ENCODE results near the gene NID1. TPM values are rescaled to one million over a fixed set of nuclear protein-coding genes. Genes with fewer than 3 reads are reported as not detected.
"Not testable (repeated sequence)": the region's sequence is repeated elsewhere in the genome, so short reads cannot be mapped to it uniquely, and the experiment has no call there.

NID1 gene
- total and polyA plus RNA-seq, 2 donors (not counting 3 experiments of a cell fraction or from before 2014, with no cell fraction given): 87.0 to 109 TPM

DNA sequence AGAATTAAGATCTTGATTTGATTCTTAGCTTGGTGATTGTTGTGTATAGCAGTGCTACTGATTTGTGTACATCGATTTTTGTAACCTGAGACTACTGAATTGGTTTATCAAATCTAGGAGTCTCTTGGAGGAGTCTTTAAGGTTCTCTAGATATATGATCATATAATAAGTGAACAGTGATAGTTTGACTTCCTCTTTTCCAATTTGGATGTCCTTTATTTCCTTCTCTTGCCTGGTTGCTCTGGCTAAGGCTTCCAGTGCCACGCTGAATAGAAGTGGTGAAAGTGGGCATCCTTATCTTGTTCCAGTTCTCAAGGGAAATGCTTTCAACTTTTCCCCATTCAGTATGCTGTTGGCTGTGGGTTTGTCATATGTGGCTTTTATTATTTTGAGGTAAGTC, 136.7 kb downstream of the NID1 start:
- ChIA-PET POLR2A (no interaction called here), CTCF (no interaction called here)
- BruUV-seq (replicated peaks): no TSS peak
- Histone ChIP-seq H3K27me3 (ENCODE audit: control insufficient read depth in 2 of 2, insufficient read depth in 2 of 2, low read length in 2 of 2) (no peaks in the 10 kb centered on the region), H3K4me3 (replicated peaks in 1 of 3; ENCODE audit: insufficient read depth in 1 of 3, low read depth in 1 of 3, low read length in 3 of 3) (no peak overlapping the region), H3K9me1 (replicated peaks; ENCODE audit: control insufficient read depth, extremely low read depth, insufficient read depth, low read length) (no peaks in the 10 kb centered on the region), H2AFZ (ENCODE audit: low read depth, low read length) (no peak overlapping the region), H3K36me3 (ENCODE audit: control insufficient read depth in 2 of 2, extremely low read depth in 1 of 2, insufficient read depth in 2 of 2, low read length in 2 of 2) (no peaks in the 10 kb centered on the region), H3K9ac (replicated peaks; ENCODE audit: extremely low read depth, insufficient read depth, low read length) (no peak overlapping the region), H3K4me1 (ENCODE audit: control insufficient read depth, extremely low read depth, insufficient read depth, low read length) (no peaks in the 10 kb centered on the region), H3K79me2 (ENCODE audit: control insufficient read depth, insufficient read depth, low read length) (no peaks in the 10 kb centered on the region), H3K27ac (ENCODE audit: insufficient read depth, low read depth, low read length) (no peak overlapping the region), H3K9me3 (replicated peaks; ENCODE audit: control insufficient read depth, insufficient read depth, low read length) (no peaks in the 10 kb centered on the region), H4K20me1 (replicated peaks; ENCODE audit: control insufficient read depth, extremely low read depth, insufficient read depth, low read length) (no peaks in the 10 kb centered on the region), H3K4me2 (ENCODE audit: insufficient read depth, low read length) (no peak overlapping the region)
- FAIRE-seq: no peak
- intact Hi-C loops (cut with micrococcal nuclease) (no loop called here), dilution Hi-C loops (cut with MboI; ENCODE audit: extremely low pct_ligation_motif_present, low sequenced_read_pairs) (no loop called here)
- DNase-seq (ENCODE audit: low read depth, low spot score): no peak
- TF ChIP-seq EZH2 (IDR thresholded peaks at IDR 0.05; ENCODE audit: borderline replicate concordance, low read depth, low read length, severe bottlenecking) (no peak), POLR2AphosphoS5 (IDR thresholded peaks at IDR 0.05; ENCODE audit: insufficient read depth, low read depth, low read length) (no peak), GATA2 (IDR thresholded peaks at IDR 0.05; ENCODE audit: insufficient read depth, insufficient read length, low read depth, low read length) (no peak), MYC (IDR thresholded peaks at IDR 0.05; ENCODE audit: low read depth, low read length) (no peak), JUN (IDR thresholded peaks at IDR 0.05; ENCODE audit: borderline replicate concordance, insufficient read depth, insufficient read length, low read depth) (no peak), POLR2A (IDR thresholded peaks at IDR 0.05; ENCODE audit: low read depth, low read length) (no peak), FOS (IDR thresholded peaks at IDR 0.05; ENCODE audit: borderline replicate concordance, insufficient read depth, low read length) (no peak)
- TF ChIP-seq, protein P1, sequence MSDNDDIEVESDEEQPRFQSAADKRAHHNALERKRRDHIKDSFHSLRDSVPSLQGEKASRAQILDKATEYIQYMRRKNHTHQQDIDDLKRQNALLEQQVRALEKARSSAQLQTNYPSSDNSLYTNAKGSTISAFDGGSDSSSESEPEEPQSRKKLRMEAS (IDR thresholded peaks at IDR 0.05; ENCODE audit: insufficient read depth, insufficient read length): no peak
- TF ChIP-seq, protein P2, sequence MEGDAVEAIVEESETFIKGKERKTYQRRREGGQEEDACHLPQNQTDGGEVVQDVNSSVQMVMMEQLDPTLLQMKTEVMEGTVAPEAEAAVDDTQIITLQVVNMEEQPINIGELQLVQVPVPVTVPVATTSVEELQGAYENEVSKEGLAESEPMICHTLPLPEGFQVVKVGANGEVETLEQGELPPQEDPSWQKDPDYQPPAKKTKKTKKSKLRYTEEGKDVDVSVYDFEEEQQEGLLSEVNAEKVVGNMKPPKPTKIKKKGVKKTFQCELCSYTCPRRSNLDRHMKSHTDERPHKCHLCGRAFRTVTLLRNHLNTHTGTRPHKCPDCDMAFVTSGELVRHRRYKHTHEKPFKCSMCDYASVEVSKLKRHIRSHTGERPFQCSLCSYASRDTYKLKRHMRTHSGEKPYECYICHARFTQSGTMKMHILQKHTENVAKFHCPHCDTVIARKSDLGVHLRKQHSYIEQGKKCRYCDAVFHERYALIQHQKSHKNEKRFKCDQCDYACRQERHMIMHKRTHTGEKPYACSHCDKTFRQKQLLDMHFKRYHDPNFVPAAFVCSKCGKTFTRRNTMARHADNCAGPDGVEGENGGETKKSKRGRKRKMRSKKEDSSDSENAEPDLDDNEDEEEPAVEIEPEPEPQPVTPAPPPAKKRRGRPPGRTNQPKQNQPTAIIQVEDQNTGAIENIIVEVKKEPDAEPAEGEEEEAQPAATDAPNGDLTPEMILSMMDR (IDR thresholded peaks at IDR 0.05; ENCODE audit: extremely low read depth in 1 of 2, insufficient read depth in 1 of 2, low read depth in 1 of 2, low read length in 2 of 2): no peak

- H3K79me2 ChIP-seq (ENCODE audit: control insufficient read depth, insufficient read depth, low read length); BruUV-seq (replicated peaks); CTCF ChIA-PET; H3K4me2 ChIP-seq (ENCODE audit: insufficient read depth, low read length); POLR2A ChIA-PET; FAIRE-seq; H3K27me3 ChIP-seq (ENCODE audit: control insufficient read depth in 2 of 2, insufficient read depth in 2 of 2, low read length in 2 of 2); H4K20me1 ChIP-seq (replicated peaks; ENCODE audit: control insufficient read depth, extremely low read depth, insufficient read depth, low read length); H3K27ac ChIP-seq (ENCODE audit: insufficient read depth, low read depth, low read length); dilution Hi-C loops (cut with MboI; ENCODE audit: extremely low pct_ligation_motif_present, low sequenced_read_pairs); DNase-seq (ENCODE audit: low read depth, low spot score); H3K9me1 ChIP-seq (replicated peaks; ENCODE audit: control insufficient read depth, extremely low read depth, insufficient read depth, low read length); H3K9ac ChIP-seq (replicated peaks; ENCODE audit: extremely low read depth, insufficient read depth, low read length); H2AFZ ChIP-seq (ENCODE audit: low read depth, low read length); H3K4me1 ChIP-seq (ENCODE audit: control insufficient read depth, extremely low read depth, insufficient read depth, low read length); intact Hi-C loops (cut with micrococcal nuclease); H3K36me3 ChIP-seq (ENCODE audit: control insufficient read depth in 2 of 2, extremely low read depth in 1 of 2, insufficient read depth in 2 of 2, low read length in 2 of 2); H3K4me3 ChIP-seq (replicated peaks in 1 of 3; ENCODE audit: insufficient read depth in 1 of 3, low read depth in 1 of 3, low read length in 3 of 3); H3K9me3 ChIP-seq (replicated peaks; ENCODE audit: control insufficient read depth, insufficient read depth, low read length): not testable (repeated sequence)
These were observed 137.3 kb downstream of the NID1 start for GRCh38 chr1:235927551-235927950.

Measured in endothelial cell of umbilical vein (primary cell).